ENCODE results near the gene PTPRF.
"Not testable (repeated sequence)": the region's sequence is repeated elsewhere in the genome, so short reads cannot be mapped to it uniquely, and the experiment has no call there.

PTPRF gene

GRCh38 chr1:43538969-43539368 lies 8.3 kb downstream of the PTPRF start:
- DNase-seq = no peak

- DNase-seq = no peak
Observed at GRCh38 chr1:43539726-43540434, 9.2 kb downstream of the PTPRF start.

- DNase-seq = no peak
Observed at GRCh38 chr1:43540653-43541071, 10.0 kb downstream of the PTPRF start.

- no peak for DNase-seq
Observed at GRCh38 chr1:43541141-43541540, 10.5 kb downstream of the PTPRF start.

- no peak for DNase-seq
Observed at GRCh38 chr1:43541721-43542401, 11.2 kb downstream of the PTPRF start.

GRCh38 chr1:43542527-43543458 lies 12.1 kb downstream of the PTPRF start:
- DNase-seq = no peak

GRCh38 chr1:43543567-43543966 lies 12.9 kb downstream of the PTPRF start:
- no peak for DNase-seq

- no peak for DNase-seq
Observed at GRCh38 chr1:43545339-43545694, 14.6 kb downstream of the PTPRF start.

GRCh38 chr1:43545695-43546387 lies 15.2 kb downstream of the PTPRF start:
- DNase-seq = no peak

- DNase-seq = no peak
Observed at GRCh38 chr1:43546388-43547100, 15.9 kb downstream of the PTPRF start.

GRCh38 chr1:43547538-43548072 lies 16.9 kb downstream of the PTPRF start:
- no peak for DNase-seq

- DNase-seq = peak; percentile 60
Observed at GRCh38 chr1:43548285-43549271, 17.9 kb downstream of the PTPRF start.

- not testable (repeated sequence) for DNase-seq
Observed at GRCh38 chr1:43549394-43549793, 18.7 kb downstream of the PTPRF start.

- DNase-seq = peak; percentile 54
Observed at GRCh38 chr1:43549921-43550597, 19.4 kb downstream of the PTPRF start.

GRCh38 chr1:43550598-43551246 lies 20.0 kb downstream of the PTPRF start:
- DNase-seq = no peak

- DNase-seq = no peak
Observed at GRCh38 chr1:43551396-43551888, 20.8 kb downstream of the PTPRF start.

GRCh38 chr1:43552059-43552742 lies 21.5 kb downstream of the PTPRF start:
- no peak for DNase-seq

GRCh38 chr1:43552813-43553212 lies 22.1 kb downstream of the PTPRF start:
- DNase-seq = peak; percentile 56

Data from kidney glomerular epithelial cell (primary cell).